ENCODE measurements around the gene MRPL36. TPM values are rescaled to one million over a fixed set of nuclear protein-coding genes. Genes with fewer than 3 reads are reported as not detected.

MRPL36 gene
- total RNA-seq, 5 donors from 2014 or later (not counting 1 experiment from before 2014, with no cell fraction given), result 10.6 to 32.5 (median 29.8) TPM

DNA sequence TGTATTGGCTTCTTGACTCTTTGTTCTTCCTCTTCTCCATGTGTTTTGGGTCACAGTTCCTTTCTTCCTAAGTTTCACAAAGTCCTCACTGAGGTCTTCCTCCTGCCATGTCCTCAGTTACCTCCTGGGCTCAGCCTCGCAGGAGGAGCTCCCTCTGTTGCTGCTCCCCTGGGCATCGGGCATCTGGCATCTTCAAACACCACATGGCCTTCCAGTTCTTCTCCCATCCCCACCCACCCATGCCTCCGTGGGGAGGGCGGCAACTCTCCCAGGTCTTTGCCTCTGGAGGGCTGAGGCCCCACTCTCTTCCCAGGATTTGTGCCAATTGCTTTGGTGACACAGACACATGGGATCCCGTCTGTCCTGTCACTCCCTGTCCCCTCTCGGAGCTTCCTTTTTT lies 22.8 kb downstream of the MRPL36 start:
- Histone ChIP-seq H3K27ac (ENCODE audit: low read length) (no peak overlapping the region), H3K9me3 (no peaks in the 10 kb centered on the region), H3K27me3 (replicated peaks in 1 of 2; ENCODE audit: control insufficient read depth in 2 of 2, extremely low read depth in 1 of 2, insufficient read depth in 2 of 2, low read length in 1 of 2) (peaks cover 0 to 19% of the 10 kb centered on the region in 2 experiments), H3K4me3 (ENCODE audit: control insufficient read depth in 1 of 2, extremely low read depth in 1 of 2, low read length in 1 of 2) (no peak overlapping the region), H3K4me1 (ENCODE audit: control insufficient read depth in 1 of 2, extremely low read depth in 1 of 2, insufficient read depth in 2 of 2, low read length in 2 of 2) (no peaks in the 10 kb centered on the region), H3K36me3 (ENCODE audit: control insufficient read depth in 2 of 2, extremely low read depth in 1 of 2, insufficient read depth in 1 of 2, low read length in 1 of 2) (no peaks in the 10 kb centered on the region)
- Mint-ChIP-seq H3K9me3 (no peaks in the 10 kb centered on the region), H3K27ac (no peak overlapping the region), H3K4me1 (peaks cover 0 to 4% (median 2%) of the 10 kb centered on the region in 3 donors), H3K36me3 (no peaks in the 10 kb centered on the region), H3K4me3 (no peak overlapping the region), H3K27me3 (no peaks in the 10 kb centered on the region)
- ChIA-PET CTCF (no interaction called here), POLR2A (no interaction called here)
- WGBS (ENCODE audit: insufficient coverage), result 90% methylated on average over 6 of the region's 6 CpGs
- DNase-seq, result no peak
- ATAC-seq (replicated peaks in 1 of 4), result no peak

DNA sequence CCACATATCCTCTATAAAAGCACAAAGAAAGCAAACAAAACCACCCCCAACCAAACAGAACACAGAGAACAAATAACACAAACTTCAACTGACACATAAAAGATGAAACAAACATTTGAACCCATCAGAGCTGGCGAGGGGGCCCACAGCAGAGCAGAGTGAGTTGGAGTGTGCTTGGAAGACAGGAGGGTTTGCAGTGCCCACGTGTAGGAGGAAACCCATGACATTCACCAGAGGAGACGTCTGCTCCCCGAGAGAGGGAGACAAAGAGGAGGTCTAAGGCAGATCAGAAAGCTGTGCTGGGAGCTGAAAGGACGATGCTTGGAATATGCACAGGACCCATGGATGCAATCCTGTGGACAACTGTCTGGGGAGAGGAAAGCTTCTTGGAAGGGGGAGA lies 27.0 kb downstream of the MRPL36 start:
- Mint-ChIP-seq H3K36me3 (no peaks in the 10 kb centered on the region), H3K4me3 (no peak overlapping the region), H3K9me3 (no peaks in the 10 kb centered on the region), H3K27ac (no peak overlapping the region), H3K4me1 (peaks cover 0 to 2% (median 0%) of the 10 kb centered on the region in 3 donors), H3K27me3 (peaks cover 0 to 4% of the 10 kb centered on the region in 2 donors)
- Histone ChIP-seq H3K36me3 (ENCODE audit: control insufficient read depth in 2 of 2, extremely low read depth in 1 of 2, insufficient read depth in 1 of 2, low read length in 1 of 2) (no peaks in the 10 kb centered on the region), H3K27ac (ENCODE audit: low read length) (no peak overlapping the region), H3K27me3 (replicated peaks in 1 of 2; ENCODE audit: control insufficient read depth in 2 of 2, extremely low read depth in 1 of 2, insufficient read depth in 2 of 2, low read length in 1 of 2) (peaks cover 0 to 35% of the 10 kb centered on the region in 2 experiments), H3K4me3 (ENCODE audit: control insufficient read depth in 1 of 2, extremely low read depth in 1 of 2, low read length in 1 of 2) (no peak overlapping the region), H3K4me1 (ENCODE audit: control insufficient read depth in 1 of 2, extremely low read depth in 1 of 2, insufficient read depth in 2 of 2, low read length in 2 of 2) (no peaks in the 10 kb centered on the region), H3K9me3 (no peaks in the 10 kb centered on the region)
- ChIA-PET CTCF (interaction anchor here (0.6 kb wide), 2 partner anchors 30 to 146 kb away, joined by 3 to 13 read pairs; no protein-coding TSS in a partner anchor), POLR2A (no interaction called here)
- ATAC-seq (replicated peaks in 1 of 4) (peak in 3 of 4 experiments; percentile 49 to 66 (median 65)), DNase-seq (peak in 3 of 35 experiments; percentile 12 to 36 (median 12))
- 27% methylated on average over 4 of the region's 5 CpGs for WGBS (ENCODE audit: insufficient coverage)

DNA sequence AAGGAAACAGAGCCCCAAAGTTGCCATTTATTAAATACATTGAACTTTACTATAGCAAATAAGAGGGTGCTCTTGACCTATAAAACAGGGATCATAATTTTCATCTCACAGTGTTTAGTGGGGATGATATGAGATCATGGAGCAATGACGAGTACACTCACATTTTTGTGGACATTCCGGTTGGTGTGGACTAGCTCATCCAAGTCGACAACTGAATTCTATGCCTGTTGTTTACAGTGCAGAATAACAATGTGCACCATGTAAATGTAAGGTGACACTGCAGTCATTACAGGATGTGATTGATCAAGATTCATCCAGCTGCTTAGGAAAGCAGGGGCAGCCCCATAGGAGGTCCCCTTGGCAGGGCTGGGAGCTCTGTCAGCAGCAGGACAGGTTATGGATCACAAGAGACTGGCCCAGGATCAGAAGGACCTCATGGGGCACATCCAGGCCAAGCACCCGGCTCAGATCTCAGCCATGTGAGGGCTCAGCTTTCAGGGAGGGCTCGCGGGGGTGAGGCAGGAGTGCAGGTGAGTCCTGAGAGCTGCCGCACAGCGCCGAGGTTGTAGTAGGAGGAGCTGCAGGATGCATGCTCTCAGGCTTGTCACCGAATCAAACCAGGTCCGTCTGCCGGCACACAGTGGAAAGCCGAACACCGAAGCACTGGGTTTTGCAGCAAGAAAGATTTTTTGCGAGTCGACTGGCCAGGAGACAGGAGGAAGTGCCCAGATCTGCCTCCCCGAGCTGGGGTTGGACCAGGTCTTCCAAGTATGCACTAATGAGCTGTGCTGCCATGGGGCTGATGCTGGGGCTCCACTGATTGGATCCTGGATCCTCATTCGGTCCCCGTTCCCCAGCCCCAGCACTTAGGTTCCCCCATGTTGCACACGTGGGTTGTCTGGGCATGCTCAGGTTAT lies 28.2 kb downstream of the MRPL36 start:
- DNase-seq (no peak), ATAC-seq (replicated peaks in 1 of 4) (no peak)
- H3K9me3 Mint-ChIP-seq, result no peaks in the 10 kb centered on the region
- no peak overlapping the region for H3K27ac ChIP-seq (ENCODE audit: low read length)
- CTCF ChIA-PET, result no interaction called here
- H3K27me3 Mint-ChIP-seq, result peaks cover 0 to 4% of the 10 kb centered on the region in 2 donors
- no peak overlapping the region for H3K27ac Mint-ChIP-seq
- peaks cover 0 to 2% (median 0%) of the 10 kb centered on the region in 3 donors for H3K4me1 Mint-ChIP-seq
- H3K4me1 ChIP-seq (ENCODE audit: control insufficient read depth in 1 of 2, extremely low read depth in 1 of 2, insufficient read depth in 2 of 2, low read length in 2 of 2), result no peaks in the 10 kb centered on the region
- no peaks in the 10 kb centered on the region for H3K9me3 ChIP-seq
- no peak overlapping the region for H3K4me3 ChIP-seq (ENCODE audit: control insufficient read depth in 1 of 2, extremely low read depth in 1 of 2, low read length in 1 of 2)
- H3K27me3 ChIP-seq (replicated peaks in 1 of 2; ENCODE audit: control insufficient read depth in 2 of 2, extremely low read depth in 1 of 2, insufficient read depth in 2 of 2, low read length in 1 of 2), result peaks cover 0 to 35% of the 10 kb centered on the region in 2 experiments
- H3K36me3 ChIP-seq (ENCODE audit: control insufficient read depth in 2 of 2, extremely low read depth in 1 of 2, insufficient read depth in 1 of 2, low read length in 1 of 2), result no peaks in the 10 kb centered on the region
- no peaks in the 10 kb centered on the region for H3K36me3 Mint-ChIP-seq
- WGBS (ENCODE audit: insufficient coverage), result 77% methylated on average over 18 of the region's 20 CpGs
- no peak overlapping the region for H3K4me3 Mint-ChIP-seq
- POLR2A ChIA-PET, result no interaction called here

DNA sequence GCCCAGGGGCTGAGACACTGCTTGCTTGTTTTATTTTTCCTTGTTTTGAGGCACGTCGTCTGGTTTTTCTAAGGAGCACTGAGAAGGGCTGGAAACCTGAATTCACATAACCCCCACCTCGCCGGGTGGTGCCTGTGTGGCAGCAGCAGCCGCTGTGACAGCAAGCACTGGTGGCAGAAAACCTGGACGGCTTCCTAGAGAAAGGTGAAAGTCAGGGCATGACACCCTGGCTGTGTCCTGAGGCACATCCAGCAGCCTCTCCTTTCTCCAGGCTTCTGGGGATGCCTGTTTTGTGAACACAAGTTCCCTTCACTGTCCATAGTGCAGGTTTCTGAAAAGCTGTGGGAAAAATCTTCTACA lies 29.2 kb downstream of the MRPL36 start:
- WGBS (ENCODE audit: insufficient coverage), result 71% methylated on average over 4 of the region's 6 CpGs
- ATAC-seq (replicated peaks in 1 of 4) (no peak), DNase-seq (no peak)
- H3K27me3 Mint-ChIP-seq, result peaks cover 3 to 11% of the 10 kb centered on the region in 2 donors
- no peaks in the 10 kb centered on the region for H3K9me3 Mint-ChIP-seq
- Histone ChIP-seq H3K4me1 (ENCODE audit: control insufficient read depth in 1 of 2, extremely low read depth in 1 of 2, insufficient read depth in 2 of 2, low read length in 2 of 2) (no peaks in the 10 kb centered on the region), H3K9me3 (no peaks in the 10 kb centered on the region), H3K36me3 (ENCODE audit: control insufficient read depth in 2 of 2, extremely low read depth in 1 of 2, insufficient read depth in 1 of 2, low read length in 1 of 2) (no peaks in the 10 kb centered on the region), H3K4me3 (ENCODE audit: control insufficient read depth in 1 of 2, extremely low read depth in 1 of 2, low read length in 1 of 2) (no peak overlapping the region), H3K27ac (ENCODE audit: low read length) (no peak overlapping the region), H3K27me3 (replicated peaks in 1 of 2; ENCODE audit: control insufficient read depth in 2 of 2, extremely low read depth in 1 of 2, insufficient read depth in 2 of 2, low read length in 1 of 2) (peaks cover 0 to 43% of the 10 kb centered on the region in 2 experiments)
- CTCF ChIA-PET, result no interaction called here
- POLR2A ChIA-PET, result no interaction called here
- H3K36me3 Mint-ChIP-seq, result no peaks in the 10 kb centered on the region
- H3K4me1 Mint-ChIP-seq, result peaks cover 0 to 2% (median 0%) of the 10 kb centered on the region in 3 donors
- H3K27ac Mint-ChIP-seq, result no peak overlapping the region
- no peak overlapping the region for H3K4me3 Mint-ChIP-seq

DNA sequence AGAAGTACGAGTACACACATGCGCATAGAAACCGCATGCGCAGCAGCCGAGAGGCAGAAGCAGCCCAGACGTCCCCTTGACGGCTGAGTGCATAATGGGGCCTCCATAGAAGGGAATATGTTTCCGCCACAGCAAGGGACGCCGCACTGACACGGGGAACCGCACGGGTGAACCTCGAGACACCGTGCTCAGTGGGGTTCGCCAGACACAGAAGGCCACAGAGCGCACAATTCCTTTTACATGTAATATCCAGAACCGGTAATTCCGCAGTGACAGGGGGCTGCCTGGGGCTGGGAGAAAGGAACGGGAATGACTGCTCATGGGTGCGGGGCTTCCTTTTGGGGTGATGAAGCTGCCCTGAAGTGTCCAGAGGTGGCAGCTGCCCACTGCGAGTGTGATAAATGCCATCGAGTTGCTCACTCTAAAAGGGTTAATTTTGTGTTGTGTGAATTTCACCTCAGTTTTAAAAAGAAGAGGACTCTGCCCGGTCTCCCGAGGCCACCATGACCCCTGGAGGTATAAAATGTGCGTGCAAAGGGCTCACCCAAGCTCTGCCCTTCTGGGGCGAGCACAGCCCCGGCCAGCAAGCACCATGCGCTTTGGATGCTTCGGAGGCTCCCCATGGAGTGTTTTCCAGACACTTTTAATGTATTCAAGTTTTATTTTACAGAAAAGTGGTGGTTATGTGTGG lies 29.7 kb downstream of the MRPL36 start:
- ChIA-PET CTCF (no interaction called here), POLR2A (no interaction called here)
- no peaks in the 10 kb centered on the region for H3K9me3 Mint-ChIP-seq
- no peaks in the 10 kb centered on the region for H3K36me3 Mint-ChIP-seq
- DNase-seq (no peak), ATAC-seq (replicated peaks in 1 of 4) (no peak)
- H3K27me3 Mint-ChIP-seq, result peaks cover 3 to 13% of the 10 kb centered on the region in 2 donors
- no peaks in the 10 kb centered on the region for H3K4me1 ChIP-seq (ENCODE audit: control insufficient read depth in 1 of 2, extremely low read depth in 1 of 2, insufficient read depth in 2 of 2, low read length in 2 of 2)
- peaks cover 0 to 48% of the 10 kb centered on the region in 2 experiments for H3K27me3 ChIP-seq (replicated peaks in 1 of 2; ENCODE audit: control insufficient read depth in 2 of 2, extremely low read depth in 1 of 2, insufficient read depth in 2 of 2, low read length in 1 of 2)
- no peak overlapping the region for H3K4me3 Mint-ChIP-seq
- no peaks in the 10 kb centered on the region for H3K36me3 ChIP-seq (ENCODE audit: control insufficient read depth in 2 of 2, extremely low read depth in 1 of 2, insufficient read depth in 1 of 2, low read length in 1 of 2)
- 86% methylated on average over 20 of the region's 30 CpGs for WGBS (ENCODE audit: insufficient coverage)
- no peak overlapping the region for H3K4me3 ChIP-seq (ENCODE audit: control insufficient read depth in 1 of 2, extremely low read depth in 1 of 2, low read length in 1 of 2)
- no peak overlapping the region for H3K27ac Mint-ChIP-seq
- H3K9me3 ChIP-seq, result no peaks in the 10 kb centered on the region
- no peak overlapping the region for H3K27ac ChIP-seq (ENCODE audit: low read length)
- peaks cover 0 to 2% (median 0%) of the 10 kb centered on the region in 3 donors for H3K4me1 Mint-ChIP-seq

DNA sequence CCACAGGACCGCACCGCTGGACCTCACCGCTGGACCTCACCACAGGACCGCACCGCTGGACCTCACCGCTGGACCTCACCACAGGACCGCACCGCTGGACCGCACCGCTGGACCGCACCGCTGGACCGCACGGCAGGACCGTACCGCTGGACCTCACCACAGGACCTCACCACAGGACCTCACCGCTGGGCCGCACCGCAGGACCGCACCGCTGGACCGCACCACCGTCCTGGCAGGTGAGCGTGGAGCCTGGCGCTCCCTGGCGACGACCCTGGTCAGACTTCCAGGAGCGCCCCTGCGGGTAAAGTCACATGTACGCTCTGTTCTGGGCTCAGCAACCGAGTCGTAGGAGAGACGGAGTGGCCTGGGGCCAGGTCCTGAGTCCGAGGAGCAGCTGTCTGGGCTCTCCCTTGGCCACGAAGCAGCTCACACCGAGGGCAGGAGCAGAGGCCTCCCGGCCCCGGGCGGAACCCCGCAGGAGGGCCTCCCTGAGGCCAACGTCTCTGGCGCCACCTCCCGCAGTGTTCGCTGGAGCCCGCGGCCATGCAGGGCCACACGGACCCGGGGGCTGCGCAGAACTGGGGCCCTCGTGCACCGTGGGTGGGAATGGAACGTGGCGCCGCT lies 30.5 kb downstream of the MRPL36 start:
- no peaks in the 10 kb centered on the region for H3K4me1 ChIP-seq (ENCODE audit: control insufficient read depth in 1 of 2, extremely low read depth in 1 of 2, insufficient read depth in 2 of 2, low read length in 2 of 2)
- DNase-seq (no peak), ATAC-seq (replicated peaks in 1 of 4) (no peak)
- peaks cover 0 to 56% of the 10 kb centered on the region in 2 experiments for H3K27me3 ChIP-seq (replicated peaks in 1 of 2; ENCODE audit: control insufficient read depth in 2 of 2, extremely low read depth in 1 of 2, insufficient read depth in 2 of 2, low read length in 1 of 2)
- CTCF ChIA-PET, result no interaction called here
- Mint-ChIP-seq H3K27me3 (peaks cover 6 to 19% of the 10 kb centered on the region in 2 donors), H3K27ac (no peak overlapping the region), H3K9me3 (no peaks in the 10 kb centered on the region), H3K4me3 (no peak overlapping the region), H3K36me3 (no peaks in the 10 kb centered on the region), H3K4me1 (peaks cover 0 to 2% (median 0%) of the 10 kb centered on the region in 3 donors)
- no peaks in the 10 kb centered on the region for H3K36me3 ChIP-seq (ENCODE audit: control insufficient read depth in 2 of 2, extremely low read depth in 1 of 2, insufficient read depth in 1 of 2, low read length in 1 of 2)
- no peak overlapping the region for H3K4me3 ChIP-seq (ENCODE audit: control insufficient read depth in 1 of 2, extremely low read depth in 1 of 2, low read length in 1 of 2)
- no peaks in the 10 kb centered on the region for H3K9me3 ChIP-seq
- POLR2A ChIA-PET, result no interaction called here
- WGBS (ENCODE audit: insufficient coverage), result 93% methylated on average over 38 of the region's 54 CpGs
- H3K27ac ChIP-seq (ENCODE audit: low read length), result no peak overlapping the region
